CD4-positive, alpha-beta T cell (primary cell): ENCODE measurements around the gene TENM4. TPM values are rescaled to one million over a fixed set of nuclear protein-coding genes. Genes with fewer than 3 reads are reported as not detected.

Source experiments
- ATAC-seq: fragments of 200-7000 bp; cut with Tn5 transposase; one replicate; pipeline ENCODE4 v1.10.0; 2022; ENCODE audit warnings: mild to moderate bottlenecking; ENCODE audit not compliant: poor library complexity
- CTCF ChIA-PET: fragments of 350-600 bp; sonication (Branson Sonifier 250); formaldehyde crosslinking; loops from one replicate; lab custom pipeline; 2021; ENCODE audit warnings: antibody characterized with exemption, inconsistent platforms; lab: Charles Lee
- POLR2A ChIA-PET: fragments of 350-600 bp; sonication (Branson Sonifier 250); formaldehyde crosslinking; loops from one replicate; lab custom pipeline; 2021; ENCODE audit warnings: antibody characterized with exemption, inconsistent platforms; lab: Charles Lee
- DNase-seq, 14 experiments: peaks; one replicate each; pipeline ENCODE4 v3.0.0-alpha.2; 2013 to 2020; ENCODE audit warnings: mixed read lengths in 2 of 14
- H3K27ac ChIP-seq, 2 donors: one replicate each; pipeline versions ENCODE4 v1.5.1 to v1.7.0; 2013; ENCODE audit warnings: low read length in 2 of 2, low read depth in 1 of 2, mild to moderate bottlenecking in 1 of 2
- H3K27me3 ChIP-seq, 2 experiments: 1 replicate in 1 of 2; 2 replicates in 1 of 2; pipeline versions ENCODE4 v1.6.1 to v1.7.0; 2013; ENCODE audit warnings: low read length in 2 of 2, control low read depth in 1 of 2, mild to moderate bottlenecking in 1 of 2, moderate library complexity in 1 of 2; ENCODE audit not compliant: insufficient read depth in 2 of 2, control insufficient read depth in 1 of 2
- H3K36me3 ChIP-seq: one replicate; pipeline ENCODE4 v1.6.1; 2013; ENCODE audit warnings: low read length, control low read depth; ENCODE audit not compliant: insufficient read depth
- H3K4me1 ChIP-seq: one replicate; pipeline ENCODE4 v1.6.1; 2013; ENCODE audit warnings: low read length, control low read depth; ENCODE audit not compliant: insufficient read depth
- H3K4me3 ChIP-seq: one replicate; pipeline ENCODE4 v1.5.1; 2013; ENCODE audit warnings: mild to moderate bottlenecking, low read length, moderate library complexity
- H3K9me3 ChIP-seq, 2 experiments: 1 replicate in 1 of 2; 2 replicates in 1 of 2; pipeline versions ENCODE4 v1.6.1 to v1.7.0; 2013; ENCODE audit warnings: low read length in 2 of 2, mild to moderate bottlenecking in 2 of 2, control low read depth in 1 of 2, moderate library complexity in 1 of 2; ENCODE audit not compliant: control insufficient read depth in 1 of 2, insufficient read depth in 1 of 2
- H3K27ac Mint-ChIP-seq: one replicate; pipeline ENCODE4 v1.8.0; 2020; ENCODE audit warnings: mixed read lengths
- H3K27me3 Mint-ChIP-seq: one replicate; pipeline ENCODE4 v1.8.0; 2021; ENCODE audit warnings: mixed read lengths
- H3K36me3 Mint-ChIP-seq: one replicate; pipeline ENCODE4 v1.8.0; 2021; ENCODE audit warnings: low read depth, mixed read lengths
- H3K4me1 Mint-ChIP-seq: one replicate; pipeline ENCODE4 v1.8.0; 2021; ENCODE audit warnings: low read depth, mixed read lengths
- H3K4me3 Mint-ChIP-seq: one replicate; pipeline ENCODE4 v1.8.0; 2020; ENCODE audit warnings: mild to moderate bottlenecking, mixed read lengths
- H3K9me3 Mint-ChIP-seq: one replicate; pipeline ENCODE4 v1.8.0; 2020; ENCODE audit warnings: mixed read lengths
- CTCF ChIP-seq: fragments of 200-600 bp; IDR thresholded peaks from one replicate; pipeline ENCODE4 v1.8.0; 2022; ENCODE audit warnings: antibody characterized with exemption, mild to moderate bottlenecking
- intact Hi-C, 2 experiments: fragments of 100-400 bp; cut with DNase I in 1 of 2; cut with micrococcal nuclease in 1 of 2; formaldehyde crosslinking; loops; one replicate each; pipeline versions ENCODE4 v1.15.1 to v1.9.0; 2023 to 2025; cut with DNase I, micrococcal nuclease
- total RNA-seq, 174 experiments: library from RNA in 2 of 174; stranded (reverse) in 2 of 174; gene quantifications; one replicate each; pipeline ENCODE4 v1.2.3 and lab custom pipeline; 2021 to 2026

TENM4 gene
- total RNA-seq, 2 experiments from 2014 or later = 0.22 to 0.31 TPM

GRCh38 chr11:78925387-78925786 is 515.4 kb downstream of the TENM4 start:
- Histone ChIP-seq H3K27ac (no peak overlapping the region), H3K9me3 (no peaks in the 10 kb centered on the region), H3K4me3 (no peak overlapping the region), H3K36me3 (no peaks in the 10 kb centered on the region), H3K27me3 (no peaks in the 10 kb centered on the region), H3K4me1 (no peaks in the 10 kb centered on the region)
- Mint-ChIP-seq H3K9me3 (no peaks in the 10 kb centered on the region), H3K27me3 (peaks cover 47% of the 10 kb centered on the region), H3K36me3 (no peaks in the 10 kb centered on the region), H3K4me3 (no peak overlapping the region), H3K4me1 (no peaks in the 10 kb centered on the region), H3K27ac (no peak overlapping the region)
- ChIA-PET CTCF (no interaction called here), POLR2A (no interaction called here)
- no peak for TF ChIP-seq CTCF
- ATAC-seq (no peak), DNase-seq (no peak)
- intact Hi-C loops = no loop called here

GRCh38 chr11:78922859-78923625 is 517.8 kb downstream of the TENM4 start:
- Histone ChIP-seq H3K27ac (no peak overlapping the region), H3K4me1 (no peaks in the 10 kb centered on the region), H3K4me3 (no peak overlapping the region), H3K36me3 (no peaks in the 10 kb centered on the region), H3K9me3 (no peaks in the 10 kb centered on the region), H3K27me3 (no peaks in the 10 kb centered on the region)
- ChIA-PET POLR2A (no interaction called here), CTCF (no interaction called here)
- no peaks in the 10 kb centered on the region for H3K36me3 Mint-ChIP-seq
- no peak for TF ChIP-seq CTCF
- ATAC-seq (no peak), DNase-seq (no peak)
- no peak overlapping the region for H3K4me3 Mint-ChIP-seq
- H3K9me3 Mint-ChIP-seq = no peaks in the 10 kb centered on the region
- H3K4me1 Mint-ChIP-seq = no peaks in the 10 kb centered on the region
- intact Hi-C loops = no loop called here
- H3K27ac Mint-ChIP-seq = no peak overlapping the region
- H3K27me3 Mint-ChIP-seq = peaks cover 35% of the 10 kb centered on the region

DNA sequence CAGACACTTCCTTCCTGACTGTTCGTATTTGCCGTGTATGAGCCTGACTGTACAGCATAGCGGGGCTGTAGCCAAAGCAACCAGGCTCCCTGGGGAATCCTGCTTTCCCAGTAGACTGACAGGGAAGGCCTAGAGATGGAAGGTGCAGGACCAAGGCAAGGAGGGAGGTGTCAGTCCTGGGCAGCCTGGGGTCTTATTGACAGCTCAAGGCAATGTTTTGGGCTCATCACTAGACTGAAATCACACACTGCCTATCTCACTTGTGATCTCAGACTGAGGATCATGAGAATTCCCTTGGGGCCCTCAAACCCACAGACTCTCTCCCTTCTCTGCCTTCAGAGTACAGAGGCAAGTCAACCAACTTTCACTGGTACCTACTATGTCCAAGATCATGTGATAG is 519.3 kb downstream of the TENM4 start:
- Mint-ChIP-seq H3K4me3 (no peak overlapping the region), H3K9me3 (no peaks in the 10 kb centered on the region), H3K27ac (no peak overlapping the region), H3K27me3 (peaks cover 35% of the 10 kb centered on the region), H3K36me3 (no peaks in the 10 kb centered on the region), H3K4me1 (no peaks in the 10 kb centered on the region)
- Histone ChIP-seq H3K9me3 (no peaks in the 10 kb centered on the region), H3K36me3 (no peaks in the 10 kb centered on the region), H3K4me3 (no peak overlapping the region), H3K27ac (no peak overlapping the region), H3K4me1 (no peaks in the 10 kb centered on the region), H3K27me3 (no peaks in the 10 kb centered on the region)
- ATAC-seq = no peak
- intact Hi-C loops = no loop called here
- ChIA-PET CTCF (no interaction called here), POLR2A (no interaction called here)
- no peak for TF ChIP-seq CTCF
- DNase-seq = no peak
